HuH-7 (cell line): ENCODE measurements around the gene NEU1.
"Not testable (repeated sequence)": the region's sequence is repeated elsewhere in the genome, so short reads cannot be mapped to it uniquely, and the experiment has no call there.

Experiments
- DNase-seq: peaks from one replicate; pipeline ENCODE4 v3.0.0; 2011; ENCODE audit warnings: low spot score

Gene NEU1

GRCh38 chr6:31838968-31839367 lies 23.7 kb downstream of the NEU1 start:
- no peak for DNase-seq

DNA sequence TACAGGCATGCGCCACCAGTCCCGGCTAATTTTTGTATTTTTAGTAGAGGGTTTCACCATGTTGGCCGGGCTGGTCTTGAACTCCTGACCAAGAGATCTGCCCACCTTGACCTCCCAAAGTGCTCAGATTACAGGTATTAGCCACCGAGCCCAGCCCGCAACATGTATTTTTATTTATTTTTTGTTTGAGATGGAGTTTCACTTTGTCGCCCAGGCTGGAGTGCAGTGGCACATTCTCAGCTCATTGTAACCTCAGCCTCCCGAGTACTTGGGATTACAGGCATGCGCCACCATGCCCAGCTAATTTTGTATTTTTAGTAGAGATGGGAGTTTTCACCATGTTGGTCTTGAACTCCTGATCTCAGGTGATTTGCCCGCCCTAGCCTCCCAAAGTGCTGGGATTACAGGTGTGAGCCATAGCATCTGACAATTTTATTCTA lies 24.5 kb downstream of the NEU1 start:
- not testable (repeated sequence) for DNase-seq

DNA sequence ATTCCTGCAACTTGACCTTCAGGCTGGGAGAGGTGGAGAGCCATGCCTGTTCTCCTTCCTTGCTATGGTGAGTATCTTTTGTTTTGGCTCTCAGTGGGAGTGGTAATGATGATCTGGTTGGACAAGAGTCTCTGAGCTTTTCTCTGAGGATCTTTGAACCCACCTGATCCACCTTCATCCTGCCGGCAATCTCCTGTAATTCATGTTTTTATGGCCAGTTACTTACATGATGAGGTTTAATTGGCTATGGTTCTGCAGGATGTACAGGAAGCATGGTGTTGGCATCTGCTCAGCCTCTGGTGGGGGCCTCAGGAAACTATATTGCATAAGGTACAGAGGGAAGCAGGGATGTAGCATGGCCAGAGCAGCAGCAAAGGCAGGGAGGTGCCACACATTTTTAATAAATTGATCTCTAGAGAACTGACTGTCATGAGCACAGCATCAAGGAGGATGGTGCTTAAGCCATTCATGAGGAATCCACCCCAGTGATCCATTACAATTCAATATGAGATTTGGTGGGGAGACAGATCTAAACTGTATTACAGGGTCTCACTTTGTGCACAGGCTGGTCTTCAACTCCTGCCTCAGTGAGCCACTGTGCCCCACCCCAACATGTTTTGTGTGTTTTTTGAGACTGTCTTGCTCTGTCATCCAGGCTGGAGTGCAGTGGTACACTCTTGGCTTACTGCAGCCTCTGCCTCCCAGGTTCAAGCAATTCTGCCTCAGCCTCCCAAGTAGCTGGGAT lies 25.1 kb downstream of the NEU1 start:
- no peak for DNase-seq

DNA sequence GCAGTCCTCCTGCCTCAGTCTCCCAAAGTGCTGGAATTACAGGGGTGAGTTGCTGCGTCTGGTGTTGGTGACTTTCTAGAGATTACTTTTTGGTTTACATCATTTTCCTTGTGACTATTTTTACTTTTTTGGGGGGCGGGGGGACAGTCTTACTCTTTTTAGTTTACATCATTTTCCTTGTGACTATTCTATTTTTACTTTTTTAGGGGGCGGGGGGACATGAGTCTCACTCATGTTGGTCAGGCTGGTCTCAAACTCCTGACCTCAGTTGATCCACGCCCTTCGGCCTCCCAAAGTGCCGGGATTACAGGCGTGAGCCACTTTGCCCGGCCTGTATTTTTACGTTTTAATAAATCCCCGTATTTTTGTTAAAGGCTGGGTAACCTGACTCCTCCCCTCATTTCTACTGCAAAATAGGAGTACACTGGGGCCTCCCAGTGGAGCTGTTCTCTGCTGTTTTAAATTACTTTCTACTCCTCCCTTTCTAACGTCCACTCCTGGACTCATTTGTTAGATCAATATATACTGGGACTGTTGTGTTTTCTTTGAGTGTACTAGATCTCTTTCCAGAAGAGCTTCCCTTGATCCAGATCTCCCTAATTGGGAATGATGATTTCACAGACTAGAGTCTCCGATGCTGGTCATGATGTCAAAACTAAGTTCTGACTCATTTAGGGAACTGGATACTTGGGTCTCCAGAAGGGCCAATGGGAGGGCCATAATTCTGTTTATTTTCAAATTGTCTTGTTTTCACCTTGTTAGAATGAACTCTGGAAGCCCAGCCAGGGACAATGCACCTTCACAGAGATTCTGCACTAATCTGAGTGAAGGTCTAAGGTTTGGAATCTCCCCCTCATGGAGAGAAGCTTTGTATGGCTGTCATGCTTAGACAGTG lies 25.9 kb downstream of the NEU1 start:
- DNase-seq, result no peak

GRCh38 chr6:31836047-31836473 lies 26.6 kb downstream of the NEU1 start:
- DNase-seq, result no peak

- peak; percentile 88 for DNase-seq
Measured at GRCh38 chr6:31834367-31835250, 28.0 kb downstream of the NEU1 start.

DNA sequence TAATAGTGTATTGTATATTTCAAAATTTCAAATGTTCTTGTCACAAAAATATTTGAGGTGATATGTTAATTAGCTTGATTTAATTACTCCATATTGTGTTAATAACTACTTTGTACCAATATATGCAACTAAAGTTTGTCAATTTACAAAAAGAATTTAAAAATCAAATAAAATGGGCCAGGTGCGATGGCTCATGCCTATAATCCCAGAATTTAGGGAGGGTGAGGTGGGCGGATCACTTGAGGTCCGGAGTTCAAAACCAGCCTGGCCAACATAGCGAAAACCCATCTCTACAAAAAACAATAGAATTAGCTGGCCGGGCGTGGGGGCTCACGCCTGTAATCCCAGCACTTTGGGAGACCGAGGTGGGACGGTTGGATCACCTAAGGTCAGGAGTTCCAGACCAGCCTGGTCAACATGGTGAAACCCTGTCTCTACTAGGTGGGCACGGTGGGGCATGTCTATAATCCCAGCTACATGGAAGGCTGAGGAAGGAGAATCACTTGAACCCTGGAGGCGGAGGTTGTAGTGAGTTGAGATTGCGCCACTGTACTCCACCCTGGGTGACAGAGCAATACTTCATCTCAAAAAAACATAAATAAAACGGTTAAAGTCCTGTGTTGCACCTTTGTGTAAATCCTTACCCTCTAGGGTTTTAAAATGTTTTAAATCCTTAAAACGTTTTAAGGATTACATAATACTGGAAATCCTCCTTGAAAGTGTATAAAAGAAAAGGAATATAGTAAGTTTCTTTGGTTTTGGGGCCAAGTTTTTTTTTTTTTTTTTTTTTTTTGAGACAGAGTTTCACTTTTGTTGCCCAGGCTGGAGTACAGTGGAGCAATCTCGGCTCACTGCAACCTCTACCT lies 31.0 kb downstream of the NEU1 start:
- DNase-seq, result no peak

DNA sequence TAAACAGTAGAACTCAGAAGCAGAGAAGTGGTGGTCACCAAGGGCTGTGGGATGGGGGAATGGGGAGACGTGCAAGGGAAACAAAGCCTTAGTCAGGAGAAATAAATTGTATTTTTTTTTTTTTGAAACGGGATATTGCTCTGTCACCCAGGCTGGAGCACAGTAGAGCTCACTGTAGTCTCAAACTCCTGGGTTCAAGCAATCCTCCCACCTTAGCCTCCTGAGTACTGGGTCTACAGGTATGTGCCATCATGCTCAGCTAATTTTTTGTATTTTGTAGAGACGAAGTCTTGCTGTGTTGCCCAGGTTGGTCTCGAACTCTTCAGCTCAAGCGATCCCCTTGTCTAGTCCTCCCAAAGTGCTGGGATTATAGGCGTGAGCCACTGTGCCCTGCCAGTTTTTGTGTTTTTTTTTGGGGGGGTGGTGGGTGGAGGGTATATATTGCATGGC lies 31.7 kb downstream of the NEU1 start:
- DNase-seq, result no peak

- DNase-seq, result peak; percentile 53
Measured at GRCh38 chr6:31829633-31830283, 32.9 kb downstream of the NEU1 start.

GRCh38 chr6:31827286-31828079 lies 35.1 kb downstream of the NEU1 start, which contains the start of gene HSPA1B:
Gene HSPA1B, plus strand, starts transcription at chr6:31827738. Its CDS starts 213 bp downstream, at chr6:31827951.
- peak; percentile 88 for DNase-seq

GRCh38 chr6:31826793-31827285 lies 35.8 kb downstream of the NEU1 start:
- DNase-seq, result no peak

GRCh38 chr6:31825553-31825952 lies 37.1 kb downstream of the NEU1 start:
- DNase-seq, result no peak

GRCh38 chr6:31823592-31824196 lies 38.9 kb downstream of the NEU1 start:
- not testable (repeated sequence) for DNase-seq

DNA sequence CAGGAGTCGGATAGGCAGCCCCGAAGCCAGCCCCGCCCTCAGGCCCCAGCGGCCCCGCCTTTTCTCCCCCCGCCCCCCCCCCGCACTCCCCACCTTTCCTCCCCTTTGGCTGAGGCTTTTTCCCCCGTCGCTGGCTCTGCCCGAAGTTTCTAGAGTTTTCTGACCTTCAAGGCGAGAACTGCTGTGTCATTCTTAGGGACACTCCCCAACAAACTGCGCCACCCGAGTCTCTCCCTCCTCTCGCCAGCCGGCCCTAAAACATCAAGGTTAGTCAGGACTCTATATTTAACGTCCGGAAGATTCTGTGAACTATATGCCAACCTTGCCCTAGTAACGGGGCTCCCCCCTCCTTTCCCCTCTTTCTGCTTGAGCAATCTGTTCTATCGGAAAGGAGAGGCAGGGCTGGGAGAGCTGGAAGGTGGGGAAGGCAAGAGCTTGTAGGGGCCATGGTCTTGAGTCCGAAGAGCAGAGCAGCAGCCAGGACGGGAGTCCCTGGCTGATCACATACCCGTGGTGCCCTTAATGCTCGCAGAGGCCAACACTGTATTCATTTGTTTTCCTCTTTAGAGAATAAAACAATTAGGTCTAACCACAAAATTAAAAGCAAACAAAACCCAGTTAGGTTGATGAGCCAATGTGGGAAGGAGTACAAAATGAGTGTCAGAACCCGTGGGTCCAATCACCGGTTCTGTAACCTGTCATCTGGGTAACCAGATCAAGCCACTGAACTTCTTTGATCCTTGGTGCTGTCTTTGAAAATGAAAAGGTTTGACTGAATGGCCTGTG lies 40.4 kb downstream of the NEU1 start:
- peak; percentile 56 for DNase-seq

DNA sequence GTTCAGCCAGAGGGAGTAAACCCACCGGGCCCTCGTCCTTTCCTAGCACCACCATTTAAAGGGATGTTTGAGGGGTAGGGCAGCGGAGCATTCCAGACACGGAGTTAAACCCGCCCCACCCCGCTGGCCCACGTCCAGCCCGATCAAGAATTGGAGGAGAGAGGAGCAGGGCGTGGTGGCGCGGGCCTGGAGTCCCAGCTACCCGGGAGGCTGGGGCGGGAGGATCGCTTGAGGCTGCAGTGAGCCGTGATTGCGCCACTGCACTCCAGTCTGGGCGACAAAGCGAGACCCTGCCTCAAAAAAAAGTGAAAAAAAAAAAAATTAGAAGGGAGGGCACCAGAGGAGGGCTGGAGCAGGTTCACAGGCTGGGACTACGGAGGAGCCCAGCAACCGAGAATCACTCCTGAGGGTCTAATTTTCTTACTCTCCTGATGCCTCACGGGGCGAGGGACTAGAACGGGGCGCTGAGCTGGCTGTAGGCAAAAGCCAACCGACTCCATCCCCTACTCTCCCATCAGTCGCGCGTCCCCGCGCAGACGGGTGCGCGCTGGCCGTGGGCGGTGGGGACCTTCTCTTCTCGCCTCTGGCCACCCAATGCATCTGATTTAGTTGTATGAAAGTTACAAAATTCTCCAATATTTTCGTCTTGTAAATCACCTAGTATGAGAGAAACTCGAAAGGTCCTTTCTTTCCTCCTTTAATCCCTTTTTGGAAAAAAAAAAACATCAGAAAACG lies 41.2 kb downstream of the NEU1 start:
- peak; percentile 54 for DNase-seq

GRCh38 chr6:31820399-31820798 lies 42.2 kb downstream of the NEU1 start:
- DNase-seq, result not testable (repeated sequence)

GRCh38 chr6:31819871-31820299 lies 42.7 kb downstream of the NEU1 start:
- DNase-seq, result no peak
